ENCODE measurements around the gene CIITA.
"Not testable (repeated sequence)": the region's sequence is repeated elsewhere in the genome, so short reads cannot be mapped to it uniquely, and the experiment has no call there.

Gene CIITA

GRCh38 chr16:10876799-10877341 lies at the start of gene CIITA:
Gene CIITA, plus strand, starts transcription at chr16:10877202. Its CDS starts 129 bp downstream, at chr16:10877331.
- DNase-seq (ENCODE audit: low spot score): peak; percentile 87
- CTCF ChIA-PET: interaction anchor here (0.6 kb wide), 1 partner anchor 45 kb away, joined by 4 read pairs; no protein-coding TSS in a partner anchor
- no peak for TF ChIP-seq CTCF (conservative IDR thresholded peaks at IDR 0.05; ENCODE audit: low read depth)
- POLR2A ChIA-PET (ENCODE audit: low non-redundant PET): interaction anchor here (0.5 kb wide), 1 partner anchor 46 kb away, joined by 4 read pairs; no protein-coding TSS in a partner anchor
- H3K27ac ChIP-seq: no peak within 1 kb of the TSS

- TF ChIP-seq CTCF (conservative IDR thresholded peaks at IDR 0.05; ENCODE audit: low read depth): no peak
- peak overlapping the region; percentile 89 for H3K27ac ChIP-seq
- ChIA-PET POLR2A (ENCODE audit: low non-redundant PET) (no interaction called here), CTCF (interaction anchor here (0.6 kb wide), 1 partner anchor 91 kb away, joined by 3 read pairs; no protein-coding TSS in a partner anchor)
- peak; percentile 30 for DNase-seq (ENCODE audit: low spot score)
Observed at GRCh38 chr16:10827691-10828341, 49.2 kb upstream of the CIITA start.

- peak; percentile 66 for DNase-seq (ENCODE audit: low spot score)
- no peak for TF ChIP-seq CTCF (conservative IDR thresholded peaks at IDR 0.05; ENCODE audit: low read depth)
- peak overlapping the region; percentile 89 for H3K27ac ChIP-seq
- ChIA-PET POLR2A (ENCODE audit: low non-redundant PET) (no interaction called here), CTCF (interaction anchor here (0.5 to 1.2 kb wide), 2 partner anchors 50 to 90 kb away, joined by 3 to 7 read pairs; no protein-coding TSS in a partner anchor)
Observed at GRCh38 chr16:10828851-10829366, 48.1 kb upstream of the CIITA start.

- DNase-seq (ENCODE audit: low spot score); POLR2A ChIA-PET (ENCODE audit: low non-redundant PET): not testable (repeated sequence)
- CTCF ChIA-PET: interaction anchor here (1.2 kb wide), 1 partner anchor 89 kb away, joined by 7 read pairs; no protein-coding TSS in a partner anchor
- peak overlapping the region; percentile 89 for H3K27ac ChIP-seq
Observed at GRCh38 chr16:10829390-10830098, 47.5 kb upstream of the CIITA start.

GRCh38 chr16:10830240-10830639 lies 46.8 kb upstream of the CIITA start:
- H3K27ac ChIP-seq; POLR2A ChIA-PET (ENCODE audit: low non-redundant PET); CTCF ChIA-PET; DNase-seq (ENCODE audit: low spot score): not testable (repeated sequence)

- ChIA-PET CTCF (interaction anchor here (0.6 kb wide), 1 partner anchor 45 kb away, joined by 4 read pairs; the partner anchor contains the start of gene CIITA), POLR2A (ENCODE audit: low non-redundant PET) (no interaction called here)
- TF ChIP-seq CTCF (conservative IDR thresholded peaks at IDR 0.05; ENCODE audit: low read depth): no peak
- H3K27ac ChIP-seq: no peak overlapping the region
- DNase-seq (ENCODE audit: low spot score): no peak
Observed at GRCh38 chr16:10831894-10832886, 44.8 kb upstream of the CIITA start.
